ENCODE measurements around the gene GOLGA6D. TPM values are rescaled to one million over a fixed set of nuclear protein-coding genes. Genes with fewer than 3 reads are reported as not detected.

GOLGA6D gene
- polyA plus RNA-seq, 3 donors, result not detected

GRCh38 chr15:75321711-75322110, 39.1 kb downstream of the GOLGA6D start:
- H3K4me3 ChIP-seq (replicated peaks in 1 of 3; ENCODE audit: low read depth in 2 of 3, low read length in 3 of 3), result no peak overlapping the region
- Mint-ChIP-seq H3K4me1 (no peaks in the 10 kb centered on the region), H3K27me3 (ENCODE audit: low read depth in 3 of 3) (peaks cover 1 to 9% (median 4%) of the 10 kb centered on the region in 3 donors), H3K4me3 (peak overlapping the region in 1 of 2 donors; percentile 4), H3K36me3 (no peaks in the 10 kb centered on the region), H3K9me3 (no peaks in the 10 kb centered on the region), H3K27ac (no peak overlapping the region)
- no peak for TF ChIP-seq CTCF (IDR thresholded peaks at IDR 0.05)
- no peaks in the 10 kb centered on the region for H3K9me3 ChIP-seq (replicated peaks in 1 of 2; ENCODE audit: control insufficient read depth in 1 of 2, insufficient read depth in 1 of 2, low read length in 2 of 2)
- H3K36me3 ChIP-seq (replicated peaks in 1 of 2; ENCODE audit: control insufficient read depth in 1 of 2, insufficient read depth in 2 of 2, low read length in 2 of 2), result no peaks in the 10 kb centered on the region
- no peaks in the 10 kb centered on the region for H4K20me1 ChIP-seq (ENCODE audit: insufficient read depth, low read length)
- H3K27ac ChIP-seq (ENCODE audit: low read depth in 1 of 2, low read length in 2 of 2), result no peak overlapping the region
- 82% methylated on average over 6 of the region's 6 CpGs for WGBS (ENCODE audit: insufficient coverage)
- no peaks in the 10 kb centered on the region for H3K4me1 ChIP-seq (ENCODE audit: control insufficient read depth in 1 of 2, insufficient read depth in 2 of 2, low read length in 2 of 2)
- no peak overlapping the region for H2AFZ ChIP-seq (ENCODE audit: insufficient read depth, low read depth, low read length, poor library complexity, severe bottlenecking)
- H3K27me3 ChIP-seq (ENCODE audit: control insufficient read depth in 2 of 2, insufficient read depth in 2 of 2, low read length in 2 of 2), result no peaks in the 10 kb centered on the region
- H3K79me2 ChIP-seq (ENCODE audit: insufficient read depth, low read length), result no peaks in the 10 kb centered on the region
- no peak for DNase-seq
- H3K4me2 ChIP-seq (replicated peaks; ENCODE audit: extremely low read depth, low read length, poor library complexity, severe bottlenecking), result no peak overlapping the region
- intact Hi-C loops (cut with micrococcal nuclease), result no loop called here
- H3K9ac ChIP-seq (ENCODE audit: insufficient read depth, low read length, poor library complexity, severe bottlenecking), result no peak overlapping the region

GRCh38 chr15:75325922-75326321, 43.3 kb downstream of the GOLGA6D start:
- WGBS (ENCODE audit: insufficient coverage), result no CpG with 5 or more reads among the region's 4 CpGs
- no peak for TF ChIP-seq CTCF (IDR thresholded peaks at IDR 0.05)
- Mint-ChIP-seq H3K4me3 (no peak overlapping the region), H3K27ac (no peak overlapping the region), H3K9me3 (no peaks in the 10 kb centered on the region), H3K4me1 (no peaks in the 10 kb centered on the region), H3K36me3 (no peaks in the 10 kb centered on the region), H3K27me3 (ENCODE audit: low read depth in 3 of 3) (peaks cover 2 to 9% (median 5%) of the 10 kb centered on the region in 3 donors)
- no peaks in the 10 kb centered on the region for H4K20me1 ChIP-seq (ENCODE audit: insufficient read depth, low read length)
- H3K36me3 ChIP-seq (replicated peaks in 1 of 2; ENCODE audit: control insufficient read depth in 1 of 2, insufficient read depth in 2 of 2, low read length in 2 of 2), result no peaks in the 10 kb centered on the region
- no peak overlapping the region for H3K4me3 ChIP-seq (replicated peaks in 1 of 3; ENCODE audit: low read depth in 2 of 3, low read length in 3 of 3)
- no peak for DNase-seq
- no peak overlapping the region for H2AFZ ChIP-seq (ENCODE audit: insufficient read depth, low read depth, low read length, poor library complexity, severe bottlenecking)
- H3K27ac ChIP-seq (ENCODE audit: low read depth in 1 of 2, low read length in 2 of 2), result no peak overlapping the region
- H3K4me1 ChIP-seq (ENCODE audit: control insufficient read depth in 1 of 2, insufficient read depth in 2 of 2, low read length in 2 of 2), result no peaks in the 10 kb centered on the region
- H3K9ac ChIP-seq (ENCODE audit: insufficient read depth, low read length, poor library complexity, severe bottlenecking), result no peak overlapping the region
- no peaks in the 10 kb centered on the region for H3K9me3 ChIP-seq (replicated peaks in 1 of 2; ENCODE audit: control insufficient read depth in 1 of 2, insufficient read depth in 1 of 2, low read length in 2 of 2)
- no peaks in the 10 kb centered on the region for H3K79me2 ChIP-seq (ENCODE audit: insufficient read depth, low read length)
- no peaks in the 10 kb centered on the region for H3K27me3 ChIP-seq (ENCODE audit: control insufficient read depth in 2 of 2, insufficient read depth in 2 of 2, low read length in 2 of 2)
- intact Hi-C loops (cut with micrococcal nuclease), result no loop called here
- H3K4me2 ChIP-seq (replicated peaks; ENCODE audit: extremely low read depth, low read length, poor library complexity, severe bottlenecking), result no peak overlapping the region
